Measurements from ENCODE around the gene OTULINL.

DNA sequence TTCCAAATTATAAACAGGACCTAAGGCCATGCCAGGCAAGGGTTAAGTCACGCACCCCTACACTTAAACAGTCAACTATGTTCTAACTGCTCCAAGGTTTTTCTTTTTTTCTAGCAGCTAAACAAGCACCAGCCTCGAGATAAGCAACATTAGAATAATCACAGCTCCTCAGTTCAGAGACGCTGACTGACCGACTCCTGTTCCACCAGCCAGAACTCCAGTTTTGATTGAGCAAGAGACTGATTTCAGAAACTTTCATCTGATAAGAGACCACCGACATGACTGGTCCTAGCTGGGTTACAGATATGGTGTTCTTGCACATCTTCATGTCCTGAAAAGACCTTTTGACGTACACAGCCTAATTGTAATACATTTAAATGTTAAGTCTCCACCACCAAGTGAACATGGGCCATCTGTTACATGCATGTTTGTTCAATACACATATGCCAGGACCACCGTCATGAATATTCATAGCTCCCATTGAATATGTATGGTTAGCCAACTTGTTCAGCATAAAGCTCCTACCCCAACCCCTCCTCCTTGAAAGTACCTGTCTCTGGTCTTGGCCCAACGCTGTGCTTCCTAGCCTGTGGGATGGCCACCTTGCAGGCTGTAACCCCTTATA lies 23.7 kb upstream of the OTULINL start:
- no peak for TF ChIP-seq EZH2phosphoT487 (IDR thresholded peaks at IDR 0.05; ENCODE audit: borderline replicate concordance, low read depth, low read length)
- TF ChIP-seq, protein P1, sequence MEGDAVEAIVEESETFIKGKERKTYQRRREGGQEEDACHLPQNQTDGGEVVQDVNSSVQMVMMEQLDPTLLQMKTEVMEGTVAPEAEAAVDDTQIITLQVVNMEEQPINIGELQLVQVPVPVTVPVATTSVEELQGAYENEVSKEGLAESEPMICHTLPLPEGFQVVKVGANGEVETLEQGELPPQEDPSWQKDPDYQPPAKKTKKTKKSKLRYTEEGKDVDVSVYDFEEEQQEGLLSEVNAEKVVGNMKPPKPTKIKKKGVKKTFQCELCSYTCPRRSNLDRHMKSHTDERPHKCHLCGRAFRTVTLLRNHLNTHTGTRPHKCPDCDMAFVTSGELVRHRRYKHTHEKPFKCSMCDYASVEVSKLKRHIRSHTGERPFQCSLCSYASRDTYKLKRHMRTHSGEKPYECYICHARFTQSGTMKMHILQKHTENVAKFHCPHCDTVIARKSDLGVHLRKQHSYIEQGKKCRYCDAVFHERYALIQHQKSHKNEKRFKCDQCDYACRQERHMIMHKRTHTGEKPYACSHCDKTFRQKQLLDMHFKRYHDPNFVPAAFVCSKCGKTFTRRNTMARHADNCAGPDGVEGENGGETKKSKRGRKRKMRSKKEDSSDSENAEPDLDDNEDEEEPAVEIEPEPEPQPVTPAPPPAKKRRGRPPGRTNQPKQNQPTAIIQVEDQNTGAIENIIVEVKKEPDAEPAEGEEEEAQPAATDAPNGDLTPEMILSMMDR (conservative IDR thresholded peaks at IDR 0.05; ENCODE audit: low read length): no peak
